Esophagus muscularis mucosa (tissue), 4 donors: ENCODE results near the gene MED14. TPM values are rescaled to one million over a fixed set of nuclear protein-coding genes. Genes with fewer than 3 reads are reported as not detected.

Experiments used
- DNase-seq: peaks from one replicate; pipeline ENCODE4 v3.0.0-alpha.2; 2017; ENCODE audit errors: extremely low spot score
- H3K27ac ChIP-seq, 4 donors: fragments of 200-600 bp; sonication (generic); replicated peaks in 1 of 4; 1 replicate in 3 of 4; 2 replicates in 1 of 4; pipeline ENCODE4 v1.5.1; 2016 to 2019; ENCODE audit warnings: mild to moderate bottlenecking in 1 of 4
- H3K27me3 ChIP-seq, 4 donors: fragments of 200-600 bp; sonication (generic); one replicate each; pipeline versions ENCODE4 v1.5.1 to v1.6.0; 2016 to 2019
- H3K36me3 ChIP-seq, 4 donors: fragments of 200-600 bp; sonication (generic); one replicate each; pipeline ENCODE4 v1.5.1; 2016 to 2019
- H3K4me1 ChIP-seq, 4 donors: fragments of 200-600 bp; sonication (generic); one replicate each; pipeline ENCODE4 v1.5.1; 2016 to 2019
- H3K4me3 ChIP-seq, 4 donors: fragments of 200-600 bp; sonication (generic); 1 replicate in 2 of 4; 2 replicates in 2 of 4; pipeline ENCODE4 v1.5.1; 2016 to 2019; ENCODE audit warnings: mild to moderate bottlenecking in 4 of 4, moderate library complexity in 1 of 4
- H3K9me3 ChIP-seq, 4 donors: fragments of 200-600 bp; sonication (generic); 1 replicate in 3 of 4; 2 replicates in 1 of 4; pipeline ENCODE4 v1.5.1; 2016 to 2019
- EP300 ChIP-seq: sonication (generic); formaldehyde crosslinking; IDR thresholded peaks from one replicate; pipeline ENCODE4 v1.6.1; 2017; ENCODE audit warnings: antibody characterized with exemption
- POLR2A ChIP-seq: fragments of 450-650 bp; IDR thresholded peaks from one replicate; pipeline ENCODE4 v1.6.1; 2017; ENCODE audit warnings: antibody characterized with exemption, moderate library complexity, mild to moderate bottlenecking, low read depth
- POLR2AphosphoS5 ChIP-seq, 2 donors: sonication (generic); formaldehyde crosslinking; IDR thresholded peaks; one replicate each; pipeline ENCODE4 v1.6.1; 2017; ENCODE audit warnings: antibody characterized with exemption in 2 of 2
- WGBS: methylation state at CpG from one replicate; pipeline ENCODE4 v1.1.5; 2018; 5-methylcytosine and 5-hydroxymethylcytosine counted together
- intact Hi-C: fragments of 100-400 bp; cut with DNase I; formaldehyde crosslinking; loops from one replicate; pipeline ENCODE4 v1.15.1; 2023
- total RNA-seq, 4 donors: library from RNA; depleted of rRNA; stranded (reverse); fragments of >200 nt; gene quantifications; one replicate each; pipeline versions ENCODE4 v1.1.0 to v1.2.1, GENCODE V29; 2016
- TF ChIP-seq, protein P1 (sequence below), 3 experiments: fragments of 200-600 bp in 2 of 3; fragments of 450-650 bp in 1 of 3; sonication (generic) in 2 of 3; IDR thresholded peaks; one replicate each; pipeline ENCODE4 v1.5.1; 2017 to 2019; ENCODE audit warnings: antibody characterized with exemption in 3 of 3, mild to moderate bottlenecking in 2 of 3, moderate library complexity in 1 of 3

Gene MED14
- total RNA-seq, 4 donors from 2014 or later = 20.0 to 29.9 (median 24.3) TPM

DNA sequence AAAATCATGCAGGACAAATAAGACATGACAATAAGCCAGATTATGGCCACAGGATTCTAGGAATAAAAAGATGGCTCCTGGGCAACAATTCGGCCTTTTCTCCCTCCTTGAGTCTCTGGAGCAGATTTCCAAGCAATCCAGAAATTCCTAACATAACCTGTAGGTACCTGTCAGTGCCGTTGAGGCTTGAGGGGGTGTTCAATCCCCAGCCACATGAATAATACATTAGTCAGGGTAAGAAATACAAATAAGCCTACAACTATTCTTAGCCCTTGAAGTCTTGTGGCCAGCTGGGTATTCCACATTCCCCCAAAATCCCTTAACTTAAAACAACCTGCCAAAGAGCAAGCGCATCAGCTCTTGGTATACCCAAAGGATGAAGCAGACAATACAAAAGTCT, 97.7 kb downstream of the MED14 start:
- no peak for DNase-seq
- no peaks in the 10 kb centered on the region for H3K27me3 ChIP-seq
- intact Hi-C loops = no loop called here
- no peak overlapping the region for H3K4me3 ChIP-seq
- peaks cover 0 to 16% (median 9%) of the 10 kb centered on the region in 4 donors for H3K4me1 ChIP-seq
- H3K36me3 ChIP-seq = peaks cover 10 to 71% (median 31%) of the 10 kb centered on the region in 4 donors
- H3K9me3 ChIP-seq = no peaks in the 10 kb centered on the region
- 77% methylated on average over 3 of the region's 3 CpGs for WGBS
- H3K27ac ChIP-seq = no peak overlapping the region
- no peak for TF ChIP-seq EP300
- no peak for TF ChIP-seq POLR2AphosphoS5 (IDR thresholded peaks at IDR 0.05)
- TF ChIP-seq POLR2A = no peak
- TF ChIP-seq, protein P1, sequence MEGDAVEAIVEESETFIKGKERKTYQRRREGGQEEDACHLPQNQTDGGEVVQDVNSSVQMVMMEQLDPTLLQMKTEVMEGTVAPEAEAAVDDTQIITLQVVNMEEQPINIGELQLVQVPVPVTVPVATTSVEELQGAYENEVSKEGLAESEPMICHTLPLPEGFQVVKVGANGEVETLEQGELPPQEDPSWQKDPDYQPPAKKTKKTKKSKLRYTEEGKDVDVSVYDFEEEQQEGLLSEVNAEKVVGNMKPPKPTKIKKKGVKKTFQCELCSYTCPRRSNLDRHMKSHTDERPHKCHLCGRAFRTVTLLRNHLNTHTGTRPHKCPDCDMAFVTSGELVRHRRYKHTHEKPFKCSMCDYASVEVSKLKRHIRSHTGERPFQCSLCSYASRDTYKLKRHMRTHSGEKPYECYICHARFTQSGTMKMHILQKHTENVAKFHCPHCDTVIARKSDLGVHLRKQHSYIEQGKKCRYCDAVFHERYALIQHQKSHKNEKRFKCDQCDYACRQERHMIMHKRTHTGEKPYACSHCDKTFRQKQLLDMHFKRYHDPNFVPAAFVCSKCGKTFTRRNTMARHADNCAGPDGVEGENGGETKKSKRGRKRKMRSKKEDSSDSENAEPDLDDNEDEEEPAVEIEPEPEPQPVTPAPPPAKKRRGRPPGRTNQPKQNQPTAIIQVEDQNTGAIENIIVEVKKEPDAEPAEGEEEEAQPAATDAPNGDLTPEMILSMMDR (IDR thresholded peaks at IDR 0.05) = no peak

DNA sequence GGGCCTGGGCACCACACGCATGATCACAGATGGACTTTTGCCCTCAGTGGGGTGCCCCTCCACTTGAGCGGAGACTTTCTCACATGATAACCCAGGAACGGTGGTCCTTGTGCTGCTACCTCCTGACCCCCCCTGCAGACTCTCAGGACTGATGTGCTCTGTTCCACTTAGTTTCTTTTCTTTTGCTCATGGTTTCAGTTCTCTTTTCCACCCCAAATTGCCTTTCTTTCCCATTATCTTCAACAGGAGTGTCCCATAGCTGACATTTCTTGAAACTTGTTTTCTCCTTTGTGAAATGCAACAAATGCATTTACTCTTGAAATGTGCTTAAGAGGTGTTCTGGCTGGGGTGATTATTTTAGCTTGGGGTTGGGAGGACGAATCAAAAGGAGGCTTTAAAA, 103.1 kb downstream of the MED14 start:
- no peak overlapping the region for H3K27ac ChIP-seq
- H3K4me1 ChIP-seq = no peaks in the 10 kb centered on the region
- WGBS = 94% methylated on average over 4 of the region's 4 CpGs
- DNase-seq = no peak
- no peak overlapping the region for H3K4me3 ChIP-seq
- intact Hi-C loops = no loop called here
- H3K27me3 ChIP-seq = no peaks in the 10 kb centered on the region
- H3K9me3 ChIP-seq = no peaks in the 10 kb centered on the region
- peaks cover 10 to 93% (median 75%) of the 10 kb centered on the region in 4 donors for H3K36me3 ChIP-seq
- TF ChIP-seq POLR2A = no peak
- TF ChIP-seq, protein P1 (IDR thresholded peaks at IDR 0.05) = no peak
- TF ChIP-seq EP300 = no peak
- TF ChIP-seq POLR2AphosphoS5 (IDR thresholded peaks at IDR 0.05) = no peak

DNA sequence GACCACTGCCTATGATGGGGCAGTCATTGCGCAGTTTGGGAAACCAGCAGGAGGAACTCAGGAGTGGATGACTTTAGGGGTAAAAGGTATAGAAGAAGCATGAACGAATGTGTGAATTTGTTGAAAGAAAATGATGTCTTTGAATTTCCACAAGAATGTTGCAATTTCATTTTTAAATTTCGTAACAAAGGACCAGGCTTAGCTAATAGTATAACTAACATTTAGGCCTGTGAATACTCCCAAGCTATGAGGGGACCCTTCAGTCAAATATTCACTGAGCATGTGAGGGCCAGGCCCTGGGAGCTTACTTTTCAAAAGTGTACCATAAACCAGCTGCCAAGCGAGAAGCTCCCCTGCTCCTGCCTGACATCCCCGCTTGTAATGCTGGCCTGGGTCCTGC, 106.8 kb downstream of the MED14 start:
- Histone ChIP-seq H3K9me3 (peaks cover 0 to 3% (median 0%) of the 10 kb centered on the region in 4 donors), H3K36me3 (peaks cover 0 to 61% (median 54%) of the 10 kb centered on the region in 4 donors), H3K4me3 (no peak overlapping the region), H3K27ac (no peak overlapping the region), H3K4me1 (no peaks in the 10 kb centered on the region), H3K27me3 (no peaks in the 10 kb centered on the region)
- no peak for TF ChIP-seq POLR2AphosphoS5 (IDR thresholded peaks at IDR 0.05)
- no peak for TF ChIP-seq EP300
- TF ChIP-seq, protein P1 (IDR thresholded peaks at IDR 0.05) = no peak
- TF ChIP-seq POLR2A = no peak
- WGBS = 97% methylated on average over 4 of the region's 5 CpGs
- intact Hi-C loops = no loop called here
- DNase-seq = no peak

DNA sequence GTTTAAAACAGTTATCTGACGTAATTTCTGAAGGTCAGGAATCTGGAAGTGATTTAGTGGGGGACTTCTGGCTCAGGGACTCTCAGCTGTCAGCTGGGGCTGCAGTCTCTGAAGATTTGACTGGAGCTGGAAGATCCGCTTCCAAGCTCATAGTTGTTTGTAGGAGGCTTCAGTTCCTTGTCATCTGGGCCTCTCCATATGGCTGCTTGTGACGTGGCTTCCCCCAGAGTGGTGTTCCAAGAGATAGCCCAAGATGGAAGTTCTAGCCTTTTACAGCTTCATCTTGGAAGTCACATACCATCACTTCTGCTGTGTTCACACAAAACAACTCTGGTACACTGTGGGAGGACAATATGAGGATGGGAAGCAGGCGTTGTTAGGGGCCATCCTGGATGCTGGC, 110.0 kb downstream of the MED14 start:
- H3K27ac ChIP-seq = no peak overlapping the region
- no peaks in the 10 kb centered on the region for H3K4me1 ChIP-seq
- H3K4me3 ChIP-seq = no peak overlapping the region
- 87% methylated on average over 4 of the region's 4 CpGs for WGBS
- no peak for DNase-seq
- intact Hi-C loops = no loop called here
- peaks cover 0 to 32% (median 30%) of the 10 kb centered on the region in 4 donors for H3K36me3 ChIP-seq
- H3K27me3 ChIP-seq = no peaks in the 10 kb centered on the region
- TF ChIP-seq POLR2AphosphoS5 (IDR thresholded peaks at IDR 0.05) (no peak), POLR2A (no peak), EP300 (no peak)
- TF ChIP-seq, protein P1 (IDR thresholded peaks at IDR 0.05) = no peak
- peaks cover 0 to 10% (median 0%) of the 10 kb centered on the region in 4 donors for H3K9me3 ChIP-seq

DNA sequence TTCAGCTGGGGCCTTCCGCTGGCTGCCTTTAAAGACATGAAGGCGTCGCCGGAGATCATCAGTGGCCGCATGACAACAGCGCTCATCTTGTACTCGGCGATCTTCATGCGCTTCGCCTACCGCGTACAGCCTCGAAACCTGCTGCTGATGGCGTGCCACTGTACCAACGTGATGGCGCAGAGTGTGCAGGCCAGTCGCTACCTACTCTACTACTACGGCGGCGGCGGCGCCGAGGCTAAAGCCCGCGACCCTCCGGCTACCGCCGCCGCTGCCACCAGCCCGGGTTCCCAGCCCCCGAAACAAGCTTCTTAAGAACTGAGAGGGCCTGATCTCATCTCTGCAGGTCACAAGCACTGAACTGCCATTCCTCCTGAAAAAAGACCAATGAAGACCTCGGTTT, 111.7 kb downstream of the MED14 start:
- H3K4me1 ChIP-seq = no peaks in the 10 kb centered on the region
- whole genome bisulfite sequencing = 88% methylated on average over 32 of the region's 32 CpGs
- no peak overlapping the region for H3K4me3 ChIP-seq
- H3K36me3 ChIP-seq = peaks cover 0 to 17% (median 14%) of the 10 kb centered on the region in 4 donors
- intact Hi-C loops = no loop called here
- no peak for DNase-seq
- peaks cover 0 to 10% (median 0%) of the 10 kb centered on the region in 4 donors for H3K9me3 ChIP-seq
- H3K27me3 ChIP-seq = no peaks in the 10 kb centered on the region
- H3K27ac ChIP-seq = no peak overlapping the region
- TF ChIP-seq POLR2AphosphoS5 (IDR thresholded peaks at IDR 0.05) = no peak
- no peak for TF ChIP-seq EP300
- TF ChIP-seq, protein P1 (IDR thresholded peaks at IDR 0.05) = no peak
- TF ChIP-seq POLR2A = no peak
